Measurements from ENCODE around the gene KPTN.

KPTN gene

GRCh38 chr19:47434088-47434487 lies 49.9 kb downstream of the KPTN start:
- peaks cover 10% of the 10 kb centered on the region; the same call in 1 of the 2 replicates for H3K27me3 ChIP-seq (ENCODE audit: control insufficient read depth, low read length)
- no peaks in the 10 kb centered on the region for H3K36me3 ChIP-seq (ENCODE audit: control insufficient read depth, low read length)
- no peak overlapping the region for H3K4me3 ChIP-seq (ENCODE audit: low read length)
- H3K27ac ChIP-seq (ENCODE audit: low read depth, low read length) = no peak overlapping the region
- H3K9me2 ChIP-seq (replicated peaks; ENCODE audit: control insufficient read depth, low read length) = no peaks in the 10 kb centered on the region
- H3K4me2 ChIP-seq (ENCODE audit: low read length) = no peak overlapping the region
- H3K9me3 ChIP-seq (ENCODE audit: control insufficient read depth, insufficient read depth, low read length) = no peaks in the 10 kb centered on the region
- TF ChIP-seq CTCF (IDR thresholded peaks at IDR 0.05; ENCODE audit: low read depth, low read length, poor library complexity, severe bottlenecking) (no peak), EZH2phosphoT487 (IDR thresholded peaks at IDR 0.05; ENCODE audit: borderline replicate concordance, low read length) (no peak)
- H3K4me1 ChIP-seq (ENCODE audit: control insufficient read depth, low read length) = peaks cover 24% of the 10 kb centered on the region
- no peaks in the 10 kb centered on the region for H4K20me1 ChIP-seq (ENCODE audit: control insufficient read depth, insufficient read depth, low read depth, low read length)
- peaks cover 9% of the 10 kb centered on the region for H3F3A ChIP-seq (ENCODE audit: control insufficient read depth, insufficient read depth)
- no peaks in the 10 kb centered on the region for H3K79me2 ChIP-seq (ENCODE audit: control insufficient read depth, low read length)

- Histone ChIP-seq H3K36me3 (ENCODE audit: control insufficient read depth, low read length) (no peaks in the 10 kb centered on the region), H3K27me3 (ENCODE audit: control insufficient read depth, low read length) (0 out of 2 replicates have a peak, but pooled peaks cover 6% of the 10 kb centered on the region)
Observed at GRCh38 chr19:47433121-47433520, 50.9 kb downstream of the KPTN start.

DNA sequence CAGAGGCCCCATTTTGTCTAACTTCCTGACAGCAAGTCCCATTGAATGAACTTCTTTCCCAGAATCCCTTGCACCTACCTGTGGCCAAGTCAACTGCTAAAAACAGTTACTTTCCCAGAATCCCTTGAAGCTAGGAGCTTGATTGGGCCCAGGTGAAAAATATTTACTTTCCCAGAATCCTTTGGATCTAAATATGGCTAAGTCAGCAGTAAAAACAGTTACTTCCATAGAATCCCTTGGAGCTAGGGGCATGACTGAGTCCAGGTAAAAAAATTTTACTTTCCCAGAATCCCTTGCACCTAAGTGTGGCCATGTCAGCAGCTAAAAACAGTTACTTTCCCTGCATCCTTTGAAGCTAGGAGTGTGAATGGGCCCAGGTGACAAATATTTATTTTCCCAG lies 51.5 kb downstream of the KPTN start:
- Histone ChIP-seq H3K4me3 (ENCODE audit: low read length) (peak overlapping the region; percentile 4; the same call in 1 of the 2 replicates), H3F3A (ENCODE audit: control insufficient read depth, insufficient read depth) (peaks cover 13% of the 10 kb centered on the region), H3K27ac (ENCODE audit: low read depth, low read length) (no peak overlapping the region; the same call in 1 of the 2 replicates), H3K27me3 (ENCODE audit: control insufficient read depth, low read length) (0 out of 2 replicates have a peak, but pooled peaks cover 3% of the 10 kb centered on the region), H3K9me3 (ENCODE audit: control insufficient read depth, insufficient read depth, low read length) (no peaks in the 10 kb centered on the region), H4K20me1 (ENCODE audit: control insufficient read depth, insufficient read depth, low read depth, low read length) (no peaks in the 10 kb centered on the region), H3K4me2 (ENCODE audit: low read length) (peak overlapping the region; percentile 37), H3K9me2 (replicated peaks; ENCODE audit: control insufficient read depth, low read length) (no peaks in the 10 kb centered on the region), H3K79me2 (ENCODE audit: control insufficient read depth, low read length) (no peaks in the 10 kb centered on the region), H3K4me1 (ENCODE audit: control insufficient read depth, low read length) (peaks cover 37% of the 10 kb centered on the region), H3K36me3 (ENCODE audit: control insufficient read depth, low read length) (no peaks in the 10 kb centered on the region)
- no peak for TF ChIP-seq EZH2phosphoT487 (IDR thresholded peaks at IDR 0.05; ENCODE audit: borderline replicate concordance, low read length)
- no peak for TF ChIP-seq CTCF (IDR thresholded peaks at IDR 0.05; ENCODE audit: low read depth, low read length, poor library complexity, severe bottlenecking)

More at GRCh38 chr19:47433121-47433520, 50.9 kb downstream of the KPTN start:
- Histone ChIP-seq H4K20me1 (ENCODE audit: control insufficient read depth, insufficient read depth, low read depth, low read length) (no peaks in the 10 kb centered on the region), H3K79me2 (ENCODE audit: control insufficient read depth, low read length) (no peaks in the 10 kb centered on the region), H3K9me3 (ENCODE audit: control insufficient read depth, insufficient read depth, low read length) (no peaks in the 10 kb centered on the region), H3K27ac (ENCODE audit: low read depth, low read length) (no peak overlapping the region; the same call in 1 of the 2 replicates), H3K9me2 (replicated peaks; ENCODE audit: control insufficient read depth, low read length) (no peaks in the 10 kb centered on the region), H3F3A (ENCODE audit: control insufficient read depth, insufficient read depth) (peaks cover 9% of the 10 kb centered on the region), H3K4me3 (ENCODE audit: low read length) (peak overlapping the region; percentile 4; the same call in 1 of the 2 replicates), H3K4me1 (ENCODE audit: control insufficient read depth, low read length) (peaks cover 32% of the 10 kb centered on the region), H3K4me2 (ENCODE audit: low read length) (peak overlapping the region; percentile 37)
- TF ChIP-seq CTCF (IDR thresholded peaks at IDR 0.05; ENCODE audit: low read depth, low read length, poor library complexity, severe bottlenecking) (no peak), EZH2phosphoT487 (IDR thresholded peaks at IDR 0.05; ENCODE audit: borderline replicate concordance, low read length) (no peak)

All from DOHH2 (cell line).